GM19328 (cell line): ENCODE measurements around the gene EDA2R.

ENCODE experiments used
- ATAC-seq: cut with Tn5 transposase; IDR thresholded peaks from one replicate; pipeline ENCODE4 v1.9.1; 2021; ENCODE audit warnings: mild to moderate bottlenecking, moderate library complexity; ENCODE audit not compliant: unreplicated experiment

EDA2R gene

GRCh38 chrX:66638591-66639500, at the start of gene EDA2R:
Gene EDA2R (minus strand): TSS chrX:66639078. CDS start chrX:66616020, 23,058 bp downstream.
- peak; percentile 91 for ATAC-seq

- ATAC-seq, result no peak
These were observed 45.3 kb upstream of the EDA2R start for GRCh38 chrX:66684196-66684595.

GRCh38 chrX:66680451-66680850, 41.6 kb upstream of the EDA2R start:
- ATAC-seq, result no peak

- ATAC-seq, result no peak
These were observed 38.6 kb upstream of the EDA2R start for GRCh38 chrX:66677430-66677829.

GRCh38 chrX:66676990-66677389, 38.1 kb upstream of the EDA2R start:
- ATAC-seq, result no peak

GRCh38 chrX:66676413-66676812, 37.5 kb upstream of the EDA2R start:
- no peak for ATAC-seq

GRCh38 chrX:66675541-66675940, 36.7 kb upstream of the EDA2R start:
- ATAC-seq, result no peak

- ATAC-seq, result no peak
These were observed 35.6 kb upstream of the EDA2R start for GRCh38 chrX:66674506-66674905.

- ATAC-seq, result no peak
These were observed 33.2 kb upstream of the EDA2R start for GRCh38 chrX:66672106-66672505.

- ATAC-seq, result no peak
These were observed 15.5 kb upstream of the EDA2R start for GRCh38 chrX:66654411-66654810.

- no peak for ATAC-seq
These were observed 3.5 kb downstream of the EDA2R start for GRCh38 chrX:66635360-66635759.

GRCh38 chrX:66634272-66634671, 4.6 kb downstream of the EDA2R start:
- no peak for ATAC-seq

GRCh38 chrX:66633541-66633940, 5.3 kb downstream of the EDA2R start:
- no peak for ATAC-seq

GRCh38 chrX:66632981-66633380, 5.9 kb downstream of the EDA2R start:
- ATAC-seq, result no peak

- no peak for ATAC-seq
These were observed 6.4 kb downstream of the EDA2R start for GRCh38 chrX:66632473-66632872.

- ATAC-seq, result peak; percentile 68
These were observed 13.4 kb downstream of the EDA2R start for GRCh38 chrX:66625525-66625924.

GRCh38 chrX:66622209-66622608, 16.7 kb downstream of the EDA2R start:
- ATAC-seq, result no peak

- ATAC-seq, result no peak
These were observed 21.9 kb downstream of the EDA2R start for GRCh38 chrX:66616944-66617343.

- ATAC-seq, result no peak
These were observed 36.4 kb downstream of the EDA2R start for GRCh38 chrX:66602381-66602938.

- ATAC-seq, result no peak
These were observed 37.4 kb downstream of the EDA2R start for GRCh38 chrX:66601522-66601921.

GRCh38 chrX:66579219-66579618, 59.7 kb downstream of the EDA2R start:
- ATAC-seq, result no peak

- ATAC-seq, result no peak
These were observed 84.9 kb downstream of the EDA2R start for GRCh38 chrX:66553973-66554372.
